ENCODE results near the gene ZSCAN30. TPM values are rescaled to one million over a fixed set of nuclear protein-coding genes. Genes with fewer than 3 reads are reported as not detected.

ZSCAN30 gene
- total and polyA plus RNA-seq, 2 of the 13 experiments (the other 11 are each of a cell fraction or from before 2014, with no cell fraction given) = 7.4 to 7.7 TPM

- Histone ChIP-seq H3K79me2 (ENCODE audit: insufficient read depth, low read length) (no peaks in the 10 kb centered on the region), H3K4me1 (ENCODE audit: insufficient read depth, low read length) (no peaks in the 10 kb centered on the region), H3K4me2 (ENCODE audit: low read depth, low read length) (no peak overlapping the region), H3K27me3 (ENCODE audit: control insufficient read depth in 1 of 2, insufficient read depth in 2 of 2, low read length in 2 of 2) (no peaks in the 10 kb centered on the region), H3K9me3 (ENCODE audit: low read length) (no peaks in the 10 kb centered on the region), H3K9ac (ENCODE audit: insufficient read depth, low read depth, low read length) (no peak overlapping the region), H4K20me1 (ENCODE audit: insufficient read depth, low read length) (no peaks in the 10 kb centered on the region), H3K4me3 (replicated peaks in 1 of 3; ENCODE audit: insufficient read depth in 1 of 3, low read depth in 2 of 3, low read length in 3 of 3) (no peak overlapping the region), H3K36me3 (replicated peaks in 1 of 2; ENCODE audit: control insufficient read depth in 1 of 2, insufficient read depth in 2 of 2, low read length in 2 of 2) (peaks cover 2 to 5% of the 10 kb centered on the region in 2 experiments; a peak in 1 of 5 replicates), H3K27ac (ENCODE audit: extremely low read length, insufficient read depth, low read length) (no peak overlapping the region), H2AFZ (ENCODE audit: low read length) (no peak overlapping the region)
- intact Hi-C loops (cut with micrococcal nuclease; ENCODE audit: unreplicated experiment) (no loop called here), in situ Hi-C loops (cut with HindIII; ENCODE audit: extremely low pct_ligation_motif_present, low pct_unique_long_range_greater_than_20kb) (no loop called here)
- peak; percentile 29 to 63; a peak in 2 of 4 replicates for TF ChIP-seq MAFK (conservative IDR thresholded peaks at IDR 0.05 in 1 of 2, IDR thresholded peaks at IDR 0.05 in 1 of 2; ENCODE audit: low read length in 2 of 2)
- TF ChIP-seq MTA3 (CRISPR knock-in tag; IDR thresholded peaks at IDR 0.05) = no peak
- no peak for TF ChIP-seq GFI1 (CRISPR knock-in tag; IDR thresholded peaks at IDR 0.05; ENCODE audit: borderline replicate concordance)
- TF ChIP-seq MAFF (IDR thresholded peaks at IDR 0.05; ENCODE audit: low read depth, low read length) = peak; percentile 22; the same call in 1 of the 2 replicates
- TF ChIP-seq ZNF704 (CRISPR knock-in tag; IDR thresholded peaks at IDR 0.05; ENCODE audit: borderline replicate concordance) = no peak
- FAIRE-seq = no peak
- no TSS peak for BruUV-seq (replicated peaks)
- DNase-seq (ENCODE audit: low spot score) = no peak
- ChIA-PET CTCF (ENCODE audit: low intra/inter-chr PET ratio, low total read pairs) (no interaction called here), POLR2A (no interaction called here)
- WGBS (ENCODE audit: low lambda C conversion rate) = 97% methylated on average over 2 of the region's 2 CpGs
- no peak for ATAC-seq
These were observed 25.6 kb downstream of the ZSCAN30 start for GRCh38 chr18:35264409-35264808.

- WGBS (ENCODE audit: low lambda C conversion rate) = 92% methylated on average over 3 of the region's 3 CpGs
- no peak overlapping the region for H3K9ac ChIP-seq (ENCODE audit: insufficient read depth, low read depth, low read length)
- ATAC-seq (no peak), FAIRE-seq (no peak), DNase-seq (ENCODE audit: low spot score) (no peak)
- no peaks in the 10 kb centered on the region; a peak in 1 of 5 replicates for H3K27me3 ChIP-seq (ENCODE audit: control insufficient read depth in 1 of 2, insufficient read depth in 2 of 2, low read length in 2 of 2)
- H3K27ac ChIP-seq (ENCODE audit: extremely low read length, insufficient read depth, low read length) = no peak overlapping the region
- no peaks in the 10 kb centered on the region for H3K79me2 ChIP-seq (ENCODE audit: insufficient read depth, low read length)
- H3K9me3 ChIP-seq (ENCODE audit: low read length) = peaks cover 21% of the 10 kb centered on the region
- H2AFZ ChIP-seq (ENCODE audit: low read length) = no peak overlapping the region
- TF ChIP-seq CHD2 (IDR thresholded peaks at IDR 0.05; ENCODE audit: low read depth, low read length) (no peak), MAFK (conservative IDR thresholded peaks at IDR 0.05 in 1 of 2, IDR thresholded peaks at IDR 0.05 in 1 of 2; ENCODE audit: low read length in 2 of 2) (peak; percentile 63 to 80), ZNF232 (CRISPR knock-in tag; IDR thresholded peaks at IDR 0.05; ENCODE audit: borderline replicate concordance) (no peak), EEA1 (CRISPR knock-in tag; IDR thresholded peaks at IDR 0.05; ENCODE audit: borderline replicate concordance) (no peak), ZNF335 (CRISPR knock-in tag; IDR thresholded peaks at IDR 0.05) (no peak), MAFF (IDR thresholded peaks at IDR 0.05; ENCODE audit: low read depth, low read length) (peak; percentile 69), ZNF687 (CRISPR knock-in tag; IDR thresholded peaks at IDR 0.05) (no peak), NCOR1 (IDR thresholded peaks at IDR 0.05; ENCODE audit: borderline replicate concordance, low read length) (no peak), ZNF598 (CRISPR knock-in tag; IDR thresholded peaks at IDR 0.05; ENCODE audit: borderline replicate concordance) (no peak)
- H3K4me2 ChIP-seq (ENCODE audit: low read depth, low read length) = no peak overlapping the region
- intact Hi-C loops (cut with micrococcal nuclease; ENCODE audit: unreplicated experiment) (no loop called here), in situ Hi-C loops (cut with HindIII; ENCODE audit: extremely low pct_ligation_motif_present, low pct_unique_long_range_greater_than_20kb) (no loop called here)
- H3K36me3 ChIP-seq (replicated peaks in 1 of 2; ENCODE audit: control insufficient read depth in 1 of 2, insufficient read depth in 2 of 2, low read length in 2 of 2) = peaks cover 0 to 12% of the 10 kb centered on the region in 2 experiments; a peak in 1 of 5 replicates
- H3K4me1 ChIP-seq (ENCODE audit: insufficient read depth, low read length) = no peaks in the 10 kb centered on the region
- no peak overlapping the region for H3K4me3 ChIP-seq (replicated peaks in 1 of 3; ENCODE audit: insufficient read depth in 1 of 3, low read depth in 2 of 3, low read length in 3 of 3)
- CTCF ChIA-PET (ENCODE audit: low intra/inter-chr PET ratio, low total read pairs) = no interaction called here
- POLR2A ChIA-PET = no interaction called here
- no peaks in the 10 kb centered on the region for H4K20me1 ChIP-seq (ENCODE audit: insufficient read depth, low read length)
- BruUV-seq (replicated peaks) = no TSS peak
These were observed 33.1 kb downstream of the ZSCAN30 start for GRCh38 chr18:35256947-35257346.

Measured in HepG2 (cell line).